HG03432 (cell line): ENCODE results near the gene YRDC.
A peak's percentile ranks its signal among the peaks of the same experiment; 100 is the strongest.

Experiments used
- ATAC-seq: cut with Tn5 transposase; IDR thresholded peaks from one replicate; pipeline ENCODE4 v1.9.1; 2021; ENCODE audit warnings: mild to moderate bottlenecking, moderate library complexity; ENCODE audit not compliant: unreplicated experiment

Gene YRDC

GRCh38 chr1:37822906-37823815, 15.2 kb upstream of the YRDC start:
- no peak for ATAC-seq

GRCh38 chr1:37821481-37821880, 13.5 kb upstream of the YRDC start:
- no peak for ATAC-seq

GRCh38 chr1:37817481-37817880, 9.5 kb upstream of the YRDC start:
- ATAC-seq: no peak

- no peak for ATAC-seq
These were observed 6.2 kb upstream of the YRDC start for GRCh38 chr1:37814252-37814651.

- ATAC-seq: no peak
These were observed 5.6 kb upstream of the YRDC start for GRCh38 chr1:37813529-37814145.

GRCh38 chr1:37811027-37811655, 3.1 kb upstream of the YRDC start:
- ATAC-seq: no peak

GRCh38 chr1:37809942-37810341, 1.9 kb upstream of the YRDC start:
- no peak for ATAC-seq

- peak; percentile 37 for ATAC-seq
These were observed 636 bp upstream of the YRDC start for GRCh38 chr1:37808369-37809319.

- ATAC-seq: no peak
These were observed 821 bp downstream of the YRDC start for GRCh38 chr1:37807220-37807554.

- no peak for ATAC-seq
These were observed 5.6 kb downstream of the YRDC start for GRCh38 chr1:37802439-37802838.

GRCh38 chr1:37797750-37798345, 10.2 kb downstream of the YRDC start:
- no peak for ATAC-seq

- ATAC-seq: no peak
These were observed 12.5 kb downstream of the YRDC start for GRCh38 chr1:37795340-37796125.

GRCh38 chr1:37794372-37795339, 13.4 kb downstream of the YRDC start:
- no peak for ATAC-seq

GRCh38 chr1:37793773-37794371, 14.1 kb downstream of the YRDC start, which contains the start of gene MANEAL:
Gene MANEAL, plus strand, starts transcription at chr1:37793847. Its CDS starts 336 bp downstream, at chr1:37794183.
- peak; percentile 61 for ATAC-seq

- ATAC-seq: no peak
These were observed 14.9 kb downstream of the YRDC start for GRCh38 chr1:37792943-37793686.

GRCh38 chr1:37782491-37782890, 25.5 kb downstream of the YRDC start:
- ATAC-seq: no peak

- ATAC-seq: no peak
These were observed 29.4 kb downstream of the YRDC start for GRCh38 chr1:37778654-37779053.
